ENCODE measurements around the gene MFAP1.
"Not testable (repeated sequence)": the region's sequence is repeated elsewhere in the genome, so short reads cannot be mapped to it uniquely, and the experiment has no call there.

MFAP1 gene

DNA sequence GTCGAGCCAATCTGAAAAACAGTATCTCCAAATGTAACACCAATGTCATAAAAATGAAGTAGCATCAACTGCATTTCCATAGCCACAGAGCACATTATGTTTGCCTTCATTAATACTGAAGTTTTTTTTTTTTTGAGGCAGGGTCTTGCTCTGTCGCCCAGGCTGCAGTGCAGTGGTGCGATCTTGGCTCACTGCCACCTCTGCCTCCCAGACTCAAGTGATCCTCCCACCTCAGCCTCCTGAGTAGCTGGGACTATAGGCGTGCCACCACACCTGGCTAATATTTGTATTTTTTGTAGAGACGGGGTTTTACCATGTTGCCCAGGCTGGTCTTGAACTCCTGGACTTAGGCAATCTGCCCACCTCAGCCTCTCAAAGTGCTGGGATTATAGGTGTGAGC, 9.4 kb downstream of the MFAP1 start:
- DNase-seq: not testable (repeated sequence)

DNA sequence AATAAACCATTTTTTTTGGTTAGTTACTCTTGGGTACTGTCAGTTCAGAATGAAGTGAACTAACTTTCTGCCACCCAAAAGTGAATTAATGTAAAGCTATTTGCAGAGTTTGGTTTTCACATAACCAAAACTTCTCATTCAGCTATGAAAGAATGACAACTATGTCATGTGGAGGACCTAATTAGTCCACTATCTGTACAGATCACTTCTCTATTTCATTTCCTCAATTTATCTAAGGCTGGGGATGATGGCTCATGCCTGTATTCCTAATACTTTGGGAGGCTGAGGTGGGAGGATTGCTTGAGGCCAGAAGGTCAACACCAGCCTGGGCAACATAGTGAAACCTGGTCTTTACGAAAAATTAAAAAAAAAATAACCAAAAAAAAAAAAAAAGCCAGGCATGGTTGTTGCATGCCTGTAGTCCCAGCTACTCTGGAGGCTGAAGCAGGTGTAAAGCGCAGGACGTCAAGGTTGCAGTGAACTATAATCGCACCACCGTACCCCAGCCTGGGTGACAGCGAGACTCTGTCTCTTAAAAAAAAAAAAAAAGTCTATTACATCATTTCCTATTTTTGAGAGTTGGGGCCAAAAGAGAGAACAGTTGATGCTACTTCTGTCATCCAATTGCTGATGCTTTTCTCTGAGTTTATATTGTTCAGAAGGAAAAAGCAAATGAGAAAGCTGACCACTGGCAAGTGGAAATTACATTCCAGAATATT, 15.4 kb downstream of the MFAP1 start:
- no peak for DNase-seq

DNA sequence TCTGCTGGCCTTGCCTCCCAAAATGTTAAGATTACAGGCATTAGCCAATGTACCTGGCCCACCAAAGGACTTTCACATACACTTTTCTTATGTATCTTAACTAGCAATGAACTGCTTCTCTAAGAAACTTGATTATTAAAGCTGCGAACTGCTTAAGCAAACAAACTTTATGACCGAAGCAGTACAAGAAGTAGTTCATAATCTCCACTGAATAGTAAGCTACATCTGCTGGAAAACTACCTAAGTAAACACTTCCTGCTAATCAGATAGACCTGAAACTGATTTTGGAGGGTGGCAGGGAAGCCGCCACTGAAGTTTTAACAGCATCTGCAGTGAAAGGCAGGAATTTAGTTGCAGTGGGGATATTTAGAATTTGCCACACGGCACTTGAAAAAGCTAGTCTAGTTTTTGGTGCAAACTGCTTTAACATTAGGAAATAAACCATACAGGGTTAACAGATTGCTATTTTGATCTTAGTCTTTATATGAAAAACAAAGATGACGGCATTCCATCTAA, 16.0 kb downstream of the MFAP1 start:
- DNase-seq: no peak

GRCh38 chr15:43802676-43803075, 21.8 kb downstream of the MFAP1 start:
- DNase-seq: not testable (repeated sequence)

DNA sequence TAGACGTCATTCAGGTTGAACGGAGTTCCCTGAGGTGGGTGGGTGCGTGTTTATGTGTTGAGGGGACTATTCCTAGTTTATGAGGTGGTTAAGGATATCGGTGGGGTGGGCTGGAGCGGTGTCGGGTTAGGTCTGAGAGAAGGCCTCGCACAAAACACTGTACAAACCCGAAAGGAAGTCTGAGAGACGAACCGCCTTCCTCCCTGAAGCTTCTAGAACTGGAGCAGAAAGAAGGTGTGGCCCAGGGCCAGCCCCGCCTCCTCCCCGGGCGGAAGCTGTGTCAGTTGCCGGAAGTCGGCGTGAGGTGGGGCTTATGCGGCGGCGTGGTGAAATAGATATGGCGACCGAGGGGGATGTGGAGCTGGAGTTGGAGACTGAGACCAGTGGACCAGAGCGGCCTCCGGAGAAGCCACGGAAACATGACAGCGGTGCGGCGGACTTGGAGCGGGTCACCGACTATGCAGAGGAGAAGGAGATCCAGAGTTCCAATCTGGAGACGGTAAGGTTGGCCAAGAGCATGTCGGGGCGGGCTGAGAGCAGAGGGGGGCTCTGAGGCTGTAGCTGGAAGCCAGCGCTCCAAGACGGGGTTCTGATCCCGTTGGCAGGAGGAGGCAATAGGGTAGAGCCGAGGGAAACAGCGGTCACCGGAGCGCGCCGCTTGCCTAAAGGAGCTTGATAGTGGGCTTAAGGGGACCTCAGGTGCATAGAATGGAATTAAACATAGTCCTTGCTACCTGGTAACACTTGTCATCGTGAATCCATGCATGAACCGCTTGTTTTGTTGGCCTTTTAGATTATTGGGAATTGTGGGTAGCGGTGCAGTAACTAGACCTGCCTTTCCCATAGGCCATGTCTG, 24.0 kb downstream of the MFAP1 start, which contains the start of gene HYPK:
TSS of gene HYPK (plus strand) at position 314 of the 856 bp plus-strand sequence. CDS start at position 338, 24 bp downstream.
- peak; percentile 44 for DNase-seq

GRCh38 chr15:43799945-43800285, 24.6 kb downstream of the MFAP1 start, which contains the start of gene SERINC4:
Gene SERINC4 (minus strand): TSS chr15:43800220. CDS start chr15:43799986, 234 bp downstream.
- DNase-seq: no peak

- no peak for DNase-seq
Measured at GRCh38 chr15:43799209-43799944, 25.1 kb downstream of the MFAP1 start.

DNA sequence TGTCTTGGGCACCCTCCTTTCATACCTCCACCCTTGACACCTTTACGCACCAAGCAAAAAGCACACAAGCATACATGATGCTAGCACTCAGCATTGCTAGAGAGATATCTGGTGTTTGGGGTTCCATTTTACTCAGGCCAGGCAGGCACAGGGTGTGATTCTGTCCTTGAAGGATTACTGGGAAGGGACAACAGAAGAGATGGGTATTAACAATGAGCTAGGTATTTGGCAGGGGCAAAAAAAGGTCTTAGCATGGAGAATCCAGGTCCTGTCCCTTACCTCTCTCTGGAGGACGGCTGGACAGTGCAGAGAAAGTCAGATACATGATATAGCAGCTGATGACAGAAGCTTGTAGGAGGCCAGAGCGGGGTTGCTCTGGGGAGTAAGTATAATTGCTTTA, 27.9 kb downstream of the MFAP1 start:
- no peak for DNase-seq

DNA sequence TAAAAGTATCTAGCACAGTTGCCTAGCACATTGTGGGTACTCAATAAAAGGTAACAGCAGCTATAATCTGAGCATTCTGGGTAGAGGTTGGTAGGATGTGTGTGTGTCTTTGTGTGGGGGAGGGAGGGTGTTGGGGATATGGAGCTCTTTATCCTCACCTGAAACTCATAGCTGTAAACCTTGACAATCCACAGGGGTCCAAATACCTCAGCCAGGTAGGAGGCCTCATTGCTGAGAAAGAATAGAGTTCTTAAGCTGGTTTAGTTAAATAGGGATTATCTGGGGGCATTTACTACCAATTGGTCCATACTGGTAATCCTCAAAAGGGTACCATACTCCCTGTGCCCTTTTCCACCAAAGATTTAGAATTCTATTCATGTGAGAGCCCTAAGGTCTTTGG, 28.5 kb downstream of the MFAP1 start:
- DNase-seq: no peak

GRCh38 chr15:43795197-43795596, 29.3 kb downstream of the MFAP1 start:
- DNase-seq: no peak

GRCh38 chr15:43794269-43795037, 30.0 kb downstream of the MFAP1 start:
- no peak for DNase-seq

GRCh38 chr15:43793647-43794046, 30.8 kb downstream of the MFAP1 start:
- DNase-seq: no peak

- no peak for DNase-seq
Measured at GRCh38 chr15:43792761-43793476, 31.6 kb downstream of the MFAP1 start.

DNA sequence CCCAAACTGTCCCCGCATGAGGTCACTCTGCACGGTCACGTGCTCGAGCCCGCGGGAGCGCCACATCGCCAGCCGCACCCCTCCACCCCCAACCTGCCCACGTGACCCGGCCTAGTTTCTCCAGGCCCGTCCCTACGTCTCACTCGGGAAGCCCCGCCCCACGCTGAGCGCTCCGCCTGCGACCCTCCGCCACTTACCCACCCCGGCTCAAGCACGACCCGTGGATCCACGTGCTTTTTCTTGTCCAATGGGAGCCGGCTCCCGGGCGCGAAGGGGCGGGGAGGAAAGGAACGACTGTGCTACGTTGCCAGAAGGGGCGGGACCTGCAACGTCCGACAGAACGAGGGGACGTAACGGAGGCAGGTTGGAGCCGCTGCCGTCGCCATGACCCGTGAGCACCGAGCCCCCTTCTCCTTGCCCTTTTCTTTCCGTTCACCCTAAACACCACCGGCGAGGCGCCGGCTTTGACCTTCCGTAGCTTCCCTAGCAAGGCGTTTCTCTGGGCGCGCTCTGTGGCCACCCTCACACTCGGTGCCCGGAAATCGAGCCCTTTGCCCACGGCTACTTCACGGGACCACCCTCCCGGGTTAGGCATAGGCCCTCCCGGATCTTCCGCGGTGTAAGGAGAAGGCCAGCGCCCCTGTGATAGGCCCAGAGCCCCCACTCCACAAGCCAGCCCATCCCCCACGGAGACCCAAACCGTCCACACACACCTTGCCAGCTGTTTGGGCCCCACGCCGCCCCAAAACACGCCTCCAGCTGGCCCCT, 32.3 kb downstream of the MFAP1 start, which contains the start of gene SERF2:
TSS of gene SERF2 (plus strand) at position 328 of the 768 bp plus-strand sequence. CDS start at position 385, 57 bp downstream.
- DNase-seq: peak; percentile 89

DNA sequence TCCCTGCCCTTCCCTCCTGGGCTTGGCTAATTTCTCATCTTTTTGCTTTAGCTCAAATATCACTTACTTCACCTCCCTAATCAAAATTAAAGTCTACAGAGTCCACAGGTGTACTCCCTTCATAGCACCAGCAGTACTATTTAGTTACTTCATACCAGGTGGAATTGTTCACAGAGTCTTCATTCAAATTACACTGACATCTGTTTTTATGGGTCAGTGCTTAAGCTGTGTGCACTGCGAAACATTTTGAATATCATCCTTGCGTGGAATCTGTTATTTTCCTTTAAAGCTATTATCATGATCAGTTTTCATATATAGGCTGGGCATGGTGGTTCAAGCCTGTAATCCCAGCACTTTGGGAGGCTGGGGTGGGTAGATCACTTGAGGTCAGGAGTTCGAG, 35.1 kb downstream of the MFAP1 start:
- DNase-seq: no peak

- DNase-seq: no peak
Measured at GRCh38 chr15:43779016-43779415, 45.5 kb downstream of the MFAP1 start.

DNA sequence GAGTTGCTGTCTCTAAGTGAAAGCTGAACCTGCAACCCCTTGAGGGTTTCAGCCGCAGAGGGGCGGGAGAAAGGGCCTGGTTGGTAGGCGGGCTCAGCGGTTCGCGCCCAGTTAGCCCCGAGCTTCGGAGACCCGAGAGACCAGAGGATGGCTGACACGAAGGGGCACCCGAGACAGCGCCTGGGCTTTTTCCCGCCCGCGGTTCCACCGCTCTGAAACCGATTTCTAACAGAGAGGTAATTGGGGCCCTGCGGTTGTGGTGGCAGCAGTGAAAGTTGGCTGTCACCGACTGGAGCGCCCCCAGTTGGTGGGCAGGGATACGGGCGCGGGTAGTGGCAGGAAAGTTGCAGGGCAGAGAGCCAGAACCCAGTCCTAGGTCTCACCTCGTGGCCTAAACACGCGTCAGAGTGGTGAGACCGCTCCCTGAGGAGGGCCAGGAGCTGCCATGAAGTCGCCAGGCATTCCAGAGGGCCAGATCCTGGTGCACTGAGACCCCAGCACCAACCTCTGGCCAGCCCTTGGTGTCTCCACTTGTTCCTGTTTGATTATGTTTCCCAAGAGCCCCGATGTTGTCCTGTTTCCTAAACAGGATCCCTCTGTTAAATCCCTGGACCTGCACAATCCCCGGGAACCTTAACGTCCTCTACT, 47.1 kb downstream of the MFAP1 start:
- DNase-seq: no peak

GRCh38 chr15:43776718-43777266, 47.7 kb downstream of the MFAP1 start, which contains the start of gene ELL3:
Gene ELL3 (minus strand): TSS chr15:43776966. CDS start chr15:43776901, 65 bp downstream.
- no peak for DNase-seq

- DNase-seq: no peak
Measured at GRCh38 chr15:43776101-43776717, 48.3 kb downstream of the MFAP1 start.
